PC-9 (cell line): ENCODE data around the gene LIN28A. TPM values are rescaled to one million over a fixed set of nuclear protein-coding genes. Genes with fewer than 3 reads are reported as not detected.

Source experiments
- BruUV-seq: library from RNA; stranded (reverse); fragments of 400-500 nt; replicated peaks from 2 replicates; lab custom pipeline; 2021; lab: Mats Ljungman, UMichigan
- CTCF ChIA-PET: fragments of 300-600 bp; sonication (Branson Sonifier 250); formaldehyde crosslinking; loops from one replicate; lab custom pipeline; 2022; ENCODE audit warnings: antibody characterized with exemption; lab: Charles Lee
- POLR2A ChIA-PET: fragments of 300-600 bp; sonication (Branson Sonifier 250); formaldehyde crosslinking; loops from one replicate; lab custom pipeline; 2022; ENCODE audit warnings: antibody characterized with exemption; ENCODE audit not compliant: unreplicated experiment; lab: Charles Lee
- DNase-seq, 2 experiments: peaks; one replicate each; pipeline versions ENCODE4 v3.0.0 to v3.0.0-alpha.2; 2015 to 2022; ENCODE audit warnings: mixed read lengths in 1 of 2
- H2AFZ ChIP-seq: fragments of 200-600 bp; sonication (generic); 2 replicates; pipeline ENCODE4 v1.8.1; 2017; ENCODE audit warnings: antibody characterized with exemption
- H3F3A ChIP-seq: fragments of 200-600 bp; sonication (generic); 2 replicates; pipeline ENCODE4 v1.8.1; 2017; ENCODE audit warnings: antibody characterized with exemption, mild to moderate bottlenecking, low read depth; ENCODE audit not compliant: insufficient read depth
- H3K27ac ChIP-seq: fragments of 200-600 bp; sonication (generic); 2 replicates; pipeline ENCODE4 v1.6.1; 2016; ENCODE audit warnings: mixed run types
- H3K27me3 ChIP-seq: fragments of 200-600 bp; sonication (generic); 2 replicates; pipeline ENCODE4 v1.6.1; 2016; ENCODE audit warnings: low read depth, mixed run types; ENCODE audit not compliant: insufficient read depth
- H3K36me3 ChIP-seq: fragments of 200-600 bp; sonication (generic); 2 replicates; pipeline ENCODE4 v1.6.1; 2016; ENCODE audit warnings: low read depth, mixed run types
- H3K4me1 ChIP-seq: fragments of 200-600 bp; sonication (generic); replicated peaks from 2 replicates; pipeline ENCODE4 v1.6.1; 2016; ENCODE audit warnings: mixed run types; ENCODE audit not compliant: insufficient read depth
- H3K4me2 ChIP-seq: fragments of 200-600 bp; sonication (generic); 2 replicates; pipeline ENCODE4 v1.6.1; 2017; ENCODE audit warnings: mixed run types
- H3K4me3 ChIP-seq: fragments of 200-600 bp; sonication (generic); 2 replicates; pipeline ENCODE4 v1.6.1; 2016; ENCODE audit warnings: mixed run types
- H3K79me2 ChIP-seq: fragments of 200-600 bp; sonication (generic); 2 replicates; pipeline ENCODE4 v1.6.1; 2017; ENCODE audit warnings: low read depth, mixed run types
- H3K9me2 ChIP-seq: fragments of 200-600 bp; sonication (generic); 2 replicates; pipeline ENCODE4 v1.8.1; 2017; ENCODE audit warnings: mild to moderate bottlenecking; ENCODE audit not compliant: insufficient read depth
- H3K9me3 ChIP-seq: fragments of 200-600 bp; sonication (generic); 2 replicates; pipeline ENCODE4 v1.8.1; 2016; ENCODE audit warnings: low read depth; ENCODE audit not compliant: insufficient read depth
- H4K20me1 ChIP-seq: fragments of 200-600 bp; sonication (generic); 2 replicates; pipeline ENCODE4 v1.8.1; 2017; ENCODE audit not compliant: insufficient read depth
- EZH2 ChIP-seq: fragments of 200-600 bp; sonication (generic); IDR thresholded peaks from 2 replicates; pipeline ENCODE4 v1.8.0; 2017; ENCODE audit warnings: antibody characterized with exemption, low read depth
- intact Hi-C: fragments of 100-400 bp; cut with micrococcal nuclease; formaldehyde crosslinking; loops from one replicate; pipeline ENCODE4 v1.10.0; 2022; ENCODE audit not compliant: unreplicated experiment
- total RNA-seq: library from RNA; stranded (reverse); gene quantifications from 2 replicates; pipeline ENCODE4 v1.2.3, GENCODE V29; 2021
- TF ChIP-seq, protein P1 (sequence below): fragments of 200-600 bp; sonication (generic); conservative IDR thresholded peaks from 2 replicates; pipeline ENCODE4 v1.6.1; 2017; ENCODE audit warnings: mixed run types, antibody characterized with exemption, mild to moderate bottlenecking, moderate library complexity

Gene LIN28A
- total RNA-seq, 1 experiment from 2014 or later, result not detected

DNA sequence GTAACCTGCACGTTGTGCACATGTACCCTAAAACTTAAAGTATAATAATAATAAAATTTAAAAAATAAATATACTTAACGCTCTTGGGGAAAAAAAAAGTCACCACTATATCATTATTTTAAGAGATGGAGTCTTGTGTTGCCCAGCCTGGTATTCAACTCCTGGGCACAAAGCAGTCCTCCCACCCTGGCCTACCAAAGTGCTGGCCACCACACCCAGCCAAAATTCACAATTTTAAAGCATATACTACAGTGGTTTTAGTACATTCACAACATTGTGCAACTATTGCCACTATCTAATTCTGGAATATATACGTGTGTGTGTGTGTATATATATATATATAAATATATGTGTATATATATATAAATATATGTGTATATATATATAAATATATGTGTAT lies 67.5 kb downstream of the LIN28A start:
- ChIA-PET CTCF (no interaction called here), POLR2A (no interaction called here)
- H3K9me2 ChIP-seq, result no peaks in the 10 kb centered on the region
- intact Hi-C loops, result no loop called here
- no peak overlapping the region for H3K27ac ChIP-seq
- no peaks in the 10 kb centered on the region for H3K9me3 ChIP-seq
- peaks cover 39% of the 10 kb centered on the region; the same call in 1 of the 2 replicates for H3F3A ChIP-seq
- H3K4me2 ChIP-seq, result no peak overlapping the region
- peaks cover 14% of the 10 kb centered on the region for H3K4me1 ChIP-seq
- H3K4me3 ChIP-seq, result no peak overlapping the region
- no peak for DNase-seq
- peaks cover 18% of the 10 kb centered on the region for H4K20me1 ChIP-seq
- no peak overlapping the region for H2AFZ ChIP-seq
- BruUV-seq, result no TSS peak
- peaks cover 18% of the 10 kb centered on the region for H3K36me3 ChIP-seq
- TF ChIP-seq EZH2, result no peak
- TF ChIP-seq, protein P1, sequence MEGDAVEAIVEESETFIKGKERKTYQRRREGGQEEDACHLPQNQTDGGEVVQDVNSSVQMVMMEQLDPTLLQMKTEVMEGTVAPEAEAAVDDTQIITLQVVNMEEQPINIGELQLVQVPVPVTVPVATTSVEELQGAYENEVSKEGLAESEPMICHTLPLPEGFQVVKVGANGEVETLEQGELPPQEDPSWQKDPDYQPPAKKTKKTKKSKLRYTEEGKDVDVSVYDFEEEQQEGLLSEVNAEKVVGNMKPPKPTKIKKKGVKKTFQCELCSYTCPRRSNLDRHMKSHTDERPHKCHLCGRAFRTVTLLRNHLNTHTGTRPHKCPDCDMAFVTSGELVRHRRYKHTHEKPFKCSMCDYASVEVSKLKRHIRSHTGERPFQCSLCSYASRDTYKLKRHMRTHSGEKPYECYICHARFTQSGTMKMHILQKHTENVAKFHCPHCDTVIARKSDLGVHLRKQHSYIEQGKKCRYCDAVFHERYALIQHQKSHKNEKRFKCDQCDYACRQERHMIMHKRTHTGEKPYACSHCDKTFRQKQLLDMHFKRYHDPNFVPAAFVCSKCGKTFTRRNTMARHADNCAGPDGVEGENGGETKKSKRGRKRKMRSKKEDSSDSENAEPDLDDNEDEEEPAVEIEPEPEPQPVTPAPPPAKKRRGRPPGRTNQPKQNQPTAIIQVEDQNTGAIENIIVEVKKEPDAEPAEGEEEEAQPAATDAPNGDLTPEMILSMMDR, result no peak
- no peaks in the 10 kb centered on the region for H3K27me3 ChIP-seq
- peaks cover 17% of the 10 kb centered on the region for H3K79me2 ChIP-seq

- no peak for TF ChIP-seq EZH2
- BruUV-seq, result no TSS peak
- peaks cover 42% of the 10 kb centered on the region; the same call in 1 of the 2 replicates for H3F3A ChIP-seq
- H3K27ac ChIP-seq, result no peak overlapping the region
- H3K79me2 ChIP-seq, result peaks cover 8% of the 10 kb centered on the region
- intact Hi-C loops, result no loop called here
- no peaks in the 10 kb centered on the region for H3K9me3 ChIP-seq
- no peak overlapping the region for H3K4me3 ChIP-seq
- H3K9me2 ChIP-seq, result no peaks in the 10 kb centered on the region
- CTCF ChIA-PET, result no interaction called here
- H3K27me3 ChIP-seq, result no peaks in the 10 kb centered on the region
- POLR2A ChIA-PET, result no interaction called here
- H3K4me1 ChIP-seq, result peaks cover 14% of the 10 kb centered on the region
- H2AFZ ChIP-seq, result no peak overlapping the region
- DNase-seq, result no peak
- H4K20me1 ChIP-seq, result peaks cover 10% of the 10 kb centered on the region
- no peak overlapping the region for H3K4me2 ChIP-seq
- peaks cover 9% of the 10 kb centered on the region for H3K36me3 ChIP-seq
Observed at GRCh38 chr1:26478988-26479387, 68.4 kb downstream of the LIN28A start.

Other genes starting within 250 kb of the LIN28A start
- not detected in 2 replicates for gene C1orf232, start 241.9 kb upstream of the LIN28A start, total RNA-seq
- gene ZNF593, start 240.9 kb upstream of the LIN28A start, total RNA-seq, result 37.0 and 55.9 TPM in 2 replicates
- not detected in 2 replicates for gene ZNF593OS, start 239.0 kb upstream of the LIN28A start, total RNA-seq
- 31.6 and 33.4 TPM in 2 replicates for gene CNKSR1, start 233.3 kb upstream of the LIN28A start, total RNA-seq
- 0.24 TPM in 1 of 2 replicates, not detected in the other for gene CATSPER4, start 220.2 kb upstream of the LIN28A start, total RNA-seq
- gene CEP85, start 176.6 kb upstream of the LIN28A start, total RNA-seq, result 34.0 and 42.5 TPM in 2 replicates
- gene SH3BGRL3, start 130.7 kb upstream of the LIN28A start, total RNA-seq, result 168 and 206 TPM in 2 replicates
- gene UBXN11, start 104.2 kb upstream of the LIN28A start, total RNA-seq, result 57.2 and 59.9 TPM in 2 replicates
- gene CD52, start 92.9 kb upstream of the LIN28A start, total RNA-seq, result 1.2 TPM in 1 of 2 replicates, not detected in the other
- 21.7 and 24.6 TPM in 2 replicates for gene CRYBG2, start 56.7 kb upstream of the LIN28A start, total RNA-seq
- gene ZNF683, start 38.1 kb upstream of the LIN28A start, total RNA-seq, result not detected in 2 replicates
- 35.4 and 41.4 TPM in 2 replicates for gene DHDDS, start 21.5 kb downstream of the LIN28A start, total RNA-seq
- gene HMGN2, start 61.6 kb downstream of the LIN28A start, total RNA-seq, result 515 and 629 TPM in 2 replicates
- 60.5 and 68.5 TPM in 2 replicates for gene RPS6KA1, start 118.9 kb downstream of the LIN28A start, total RNA-seq